ENCODE measurements around the gene CBY1.

CBY1 gene

GRCh38 chr22:38700789-38701628, 44.6 kb downstream of the CBY1 start, which contains the start of gene JOSD1:
Gene JOSD1, minus strand, starts transcription at chr22:38700943. Its CDS starts 956 bp downstream, at chr22:38699987.
- FAIRE-seq: no peak
- TF ChIP-seq, protein P1, sequence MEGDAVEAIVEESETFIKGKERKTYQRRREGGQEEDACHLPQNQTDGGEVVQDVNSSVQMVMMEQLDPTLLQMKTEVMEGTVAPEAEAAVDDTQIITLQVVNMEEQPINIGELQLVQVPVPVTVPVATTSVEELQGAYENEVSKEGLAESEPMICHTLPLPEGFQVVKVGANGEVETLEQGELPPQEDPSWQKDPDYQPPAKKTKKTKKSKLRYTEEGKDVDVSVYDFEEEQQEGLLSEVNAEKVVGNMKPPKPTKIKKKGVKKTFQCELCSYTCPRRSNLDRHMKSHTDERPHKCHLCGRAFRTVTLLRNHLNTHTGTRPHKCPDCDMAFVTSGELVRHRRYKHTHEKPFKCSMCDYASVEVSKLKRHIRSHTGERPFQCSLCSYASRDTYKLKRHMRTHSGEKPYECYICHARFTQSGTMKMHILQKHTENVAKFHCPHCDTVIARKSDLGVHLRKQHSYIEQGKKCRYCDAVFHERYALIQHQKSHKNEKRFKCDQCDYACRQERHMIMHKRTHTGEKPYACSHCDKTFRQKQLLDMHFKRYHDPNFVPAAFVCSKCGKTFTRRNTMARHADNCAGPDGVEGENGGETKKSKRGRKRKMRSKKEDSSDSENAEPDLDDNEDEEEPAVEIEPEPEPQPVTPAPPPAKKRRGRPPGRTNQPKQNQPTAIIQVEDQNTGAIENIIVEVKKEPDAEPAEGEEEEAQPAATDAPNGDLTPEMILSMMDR (IDR thresholded peaks at IDR 0.05; ENCODE audit: insufficient read depth, missing control alignments): no peak

GRCh38 chr22:38704654-38705234, 48.3 kb downstream of the CBY1 start:
- TF ChIP-seq, protein P1 (IDR thresholded peaks at IDR 0.05; ENCODE audit: insufficient read depth, missing control alignments): no peak
- FAIRE-seq (no peak), DNase-seq (ENCODE audit: insufficient read length, low spot score) (no peak)

More at GRCh38 chr22:38700789-38701628, 44.6 kb downstream of the CBY1 start, which contains the start of gene JOSD1:
- peak; percentile 52 for DNase-seq (ENCODE audit: insufficient read length, low spot score)

GRCh38 chr22:38705235-38706100, 49.0 kb downstream of the CBY1 start, which contains the start of gene GTPBP1:
Gene GTPBP1, plus strand, starts transcription at chr22:38705944. Its CDS starts 12 bp downstream, at chr22:38705956.
- FAIRE-seq: no peak
- TF ChIP-seq, protein P1 (IDR thresholded peaks at IDR 0.05; ENCODE audit: insufficient read depth, missing control alignments): no peak
- peak; percentile 63 for DNase-seq (ENCODE audit: insufficient read length, low spot score)

- DNase-seq (ENCODE audit: insufficient read length, low spot score) (no peak), FAIRE-seq (no peak)
- TF ChIP-seq, protein P1 (IDR thresholded peaks at IDR 0.05; ENCODE audit: insufficient read depth, missing control alignments): no peak
Measured at GRCh38 chr22:38706101-38706900, 49.9 kb downstream of the CBY1 start.

DNA sequence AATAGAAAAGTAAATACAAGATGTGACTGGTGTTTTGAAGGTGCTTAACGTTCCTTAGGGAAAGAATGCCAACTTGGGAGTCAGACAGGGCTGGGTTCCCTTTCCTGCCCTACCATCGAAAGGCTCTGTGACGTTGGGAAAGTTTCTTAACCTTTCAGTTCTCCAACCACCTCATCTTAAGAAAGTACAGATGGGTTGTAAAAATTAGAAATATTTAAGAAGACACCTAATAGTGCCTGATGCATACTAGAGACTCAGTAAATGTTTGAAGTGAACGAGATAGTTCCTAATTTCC, 50.4 kb downstream of the CBY1 start:
- TF ChIP-seq, protein P1 (IDR thresholded peaks at IDR 0.05; ENCODE audit: insufficient read depth, missing control alignments): no peak
- no peak for FAIRE-seq
- DNase-seq (ENCODE audit: insufficient read length, low spot score): no peak

DNA sequence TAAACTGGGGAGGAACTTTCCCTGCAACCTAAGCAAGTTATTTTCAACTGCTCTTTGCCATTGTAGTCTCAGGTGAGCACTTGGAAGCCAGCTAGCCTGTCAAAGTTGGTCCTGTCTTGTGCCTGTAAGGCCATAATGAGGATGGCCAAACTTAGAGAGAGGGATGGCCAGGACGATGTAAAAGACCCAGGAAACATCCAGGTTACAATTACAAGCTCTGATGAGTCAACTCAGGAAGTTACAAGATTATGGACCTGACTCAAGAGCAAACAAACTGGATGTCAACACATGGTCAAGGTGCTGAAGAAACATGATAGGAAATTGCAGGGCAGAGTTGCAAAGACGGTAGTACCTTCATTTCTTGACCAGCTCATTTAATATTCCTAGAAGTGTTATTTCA, 50.9 kb downstream of the CBY1 start:
- DNase-seq (ENCODE audit: insufficient read length, low spot score): no peak
- no peak for FAIRE-seq
- TF ChIP-seq, protein P1 (IDR thresholded peaks at IDR 0.05; ENCODE audit: insufficient read depth, missing control alignments): no peak

All from D721Med (cell line).